HEK293 (cell line): ENCODE results near the gene PCCA.

Experiments
- CTCF ChIA-PET: fragments of 350-600 bp; formaldehyde crosslinking; extraction: SDS; loops from one replicate; lab custom pipeline; 2021; ENCODE audit warnings: antibody characterized with exemption; lab: Yijun Ruan, JAX
- POLR2A ChIA-PET: fragments of 300-600 bp; formaldehyde crosslinking; extraction: SDS; loops from one replicate; lab custom pipeline; 2020; ENCODE audit warnings: antibody characterized with exemption, inconsistent platforms; lab: Yijun Ruan, JAX
- H3K27ac ChIP-seq: fragments of 200-500 bp; sonication (Bioruptor generic); 2 replicates; pipeline ENCODE4 v1.5.1; 2014; ENCODE audit warnings: low read depth, low read length, control low read depth, inconsistent platforms; ENCODE audit errors: extremely low read depth
- H3K36me3 ChIP-seq, 2 experiments: fragments of 200-500 bp in 1 of 2; sonication (Bioruptor generic) in 1 of 2; 1 replicate in 1 of 2; 2 replicates in 1 of 2; pipeline ENCODE4 v1.5.1; 2014 to 2017; ENCODE audit warnings: inconsistent platforms in 2 of 2, low read length in 2 of 2; ENCODE audit not compliant: control insufficient read depth in 2 of 2, insufficient read depth in 1 of 2
- H3K4me1 ChIP-seq: fragments of 200-500 bp; sonication (Bioruptor generic); 2 replicates; pipeline ENCODE4 v1.5.1; 2014; ENCODE audit warnings: mild to moderate bottlenecking, low read length, inconsistent platforms; ENCODE audit not compliant: control insufficient read depth, insufficient read depth
- H3K4me3 ChIP-seq: 2 replicates; pipeline ENCODE4 v1.5.1; 2011; ENCODE audit warnings: low read depth, mild to moderate bottlenecking, control low read depth, low read length, moderate library complexity
- H3K9me3 ChIP-seq: fragments of 200-500 bp; sonication (Bioruptor generic); 2 replicates; pipeline ENCODE4 v1.5.1; 2014; ENCODE audit warnings: low read depth, low read length, inconsistent platforms; ENCODE audit not compliant: control insufficient read depth, insufficient read depth
- GLI2 ChIP-seq: fragments of 450-650 bp; formaldehyde crosslinking; IDR thresholded peaks from 2 replicates; pipeline ENCODE4; 2017; ENCODE audit warnings: missing biosample characterization, missing genetic modification characterization, low read depth, borderline replicate concordance
- IKZF3 ChIP-seq: fragments of 450-650 bp; IDR thresholded peaks from 2 replicates; pipeline ENCODE4 v1.5.0; 2018; ENCODE audit warnings: missing biosample characterization, mild to moderate bottlenecking, missing genetic modification characterization, moderate library complexity
- KLF1 ChIP-seq: fragments of 450-650 bp; formaldehyde crosslinking; IDR thresholded peaks from 2 replicates; pipeline ENCODE4 v1.5.1; 2016; ENCODE audit warnings: missing biosample characterization, missing genetic modification characterization
- MEIS1 ChIP-seq: sonication (generic); formaldehyde crosslinking; IDR thresholded peaks from 2 replicates; pipeline ENCODE4 v1.8.1; 2022; ENCODE audit warnings: missing genetic modification reagents, mild to moderate bottlenecking, borderline replicate concordance
- PRDM1 ChIP-seq: fragments of 450-650 bp; formaldehyde crosslinking; IDR thresholded peaks from 2 replicates; pipeline ENCODE4; 2016; ENCODE audit warnings: missing biosample characterization, missing genetic modification characterization
- RBAK ChIP-seq: fragments of 450-650 bp; formaldehyde crosslinking; IDR thresholded peaks from 2 replicates; pipeline ENCODE4 v1.5.1; 2016; ENCODE audit warnings: missing biosample characterization, missing genetic modification characterization
- REPIN1 ChIP-seq: fragments of 450-650 bp; formaldehyde crosslinking; IDR thresholded peaks from 2 replicates; pipeline ENCODE4 v1.5.1; 2017; ENCODE audit warnings: missing biosample characterization, missing genetic modification characterization, low read depth
- SP3 ChIP-seq: fragments of 450-650 bp; formaldehyde crosslinking; IDR thresholded peaks from 2 replicates; pipeline ENCODE4 v1.5.1; 2016; ENCODE audit warnings: missing biosample characterization, missing genetic modification characterization
- TRIM28 ChIP-seq: IDR thresholded peaks from 2 replicates; pipeline ENCODE4 v1.6.1; 2011; ENCODE audit warnings: low read length, control low read depth, borderline replicate concordance
- YY2 ChIP-seq: fragments of 450-650 bp; formaldehyde crosslinking; IDR thresholded peaks from 2 replicates; pipeline ENCODE4 v1.5.1; 2016; ENCODE audit warnings: missing biosample characterization, missing genetic modification characterization
- ZBTB1 ChIP-seq: fragments of 450-650 bp; formaldehyde crosslinking; IDR thresholded peaks from 2 replicates; pipeline ENCODE4 v1.5.1; 2016; ENCODE audit warnings: missing biosample characterization, missing genetic modification characterization
- ZBTB17 ChIP-seq: fragments of 450-650 bp; formaldehyde crosslinking; IDR thresholded peaks from 2 replicates; pipeline ENCODE4 v1.5.1; 2016; ENCODE audit warnings: missing biosample characterization, missing genetic modification characterization
- ZBTB8A ChIP-seq: fragments of 450-650 bp; formaldehyde crosslinking; IDR thresholded peaks from 2 replicates; pipeline ENCODE4 v1.5.1; 2016; ENCODE audit warnings: missing biosample characterization, missing genetic modification characterization
- ZFP37 ChIP-seq: fragments of 450-650 bp; formaldehyde crosslinking; IDR thresholded peaks from 2 replicates; pipeline ENCODE4 v1.5.1; 2016; ENCODE audit warnings: missing biosample characterization, missing genetic modification characterization
- ZFP69B ChIP-seq: fragments of 450-650 bp; formaldehyde crosslinking; IDR thresholded peaks from 2 replicates; pipeline ENCODE4 v1.5.1; 2016; ENCODE audit warnings: missing biosample characterization, missing genetic modification characterization
- ZNF132 ChIP-seq: fragments of 450-650 bp; formaldehyde crosslinking; IDR thresholded peaks from 2 replicates; pipeline ENCODE4 v1.5.1; 2017; ENCODE audit warnings: missing biosample characterization, missing genetic modification characterization, borderline replicate concordance
- ZNF133 ChIP-seq: fragments of 450-650 bp; formaldehyde crosslinking; IDR thresholded peaks from 2 replicates; pipeline ENCODE4 v1.5.1; 2016; ENCODE audit warnings: missing biosample characterization, missing genetic modification characterization
- ZNF140 ChIP-seq: fragments of 450-650 bp; formaldehyde crosslinking; IDR thresholded peaks from 2 replicates; pipeline ENCODE4 v1.5.1; 2016; ENCODE audit warnings: missing biosample characterization, missing genetic modification characterization
- ZNF157 ChIP-seq: fragments of 450-650 bp; formaldehyde crosslinking; IDR thresholded peaks from 2 replicates; pipeline ENCODE4 v1.5.1; 2016; ENCODE audit warnings: missing biosample characterization, missing genetic modification characterization
- ZNF248 ChIP-seq: fragments of 450-650 bp; formaldehyde crosslinking; IDR thresholded peaks from 2 replicates; pipeline ENCODE4 v1.5.1; 2017; ENCODE audit warnings: missing biosample characterization, missing genetic modification characterization
- ZNF292 ChIP-seq: fragments of 450-650 bp; formaldehyde crosslinking; IDR thresholded peaks from 2 replicates; pipeline ENCODE4 v1.5.1; 2016; ENCODE audit warnings: low read depth, missing biosample characterization, missing genetic modification characterization, borderline replicate concordance
- ZNF324 ChIP-seq: fragments of 450-650 bp; formaldehyde crosslinking; IDR thresholded peaks from 2 replicates; pipeline ENCODE4 v1.5.1; 2016; ENCODE audit warnings: missing biosample characterization, missing genetic modification characterization
- ZNF335 ChIP-seq: fragments of 450-650 bp; formaldehyde crosslinking; conservative IDR thresholded peaks from 2 replicates; pipeline ENCODE4 v1.5.1; 2016; ENCODE audit warnings: missing biosample characterization, missing genetic modification characterization
- ZNF48 ChIP-seq: fragments of 450-650 bp; formaldehyde crosslinking; IDR thresholded peaks from 2 replicates; pipeline ENCODE4 v1.5.1; 2016; ENCODE audit warnings: missing biosample characterization, missing genetic modification characterization
- ZNF549 ChIP-seq: fragments of 450-650 bp; IDR thresholded peaks from 2 replicates; pipeline ENCODE4 v1.5.1; 2018; ENCODE audit warnings: missing biosample characterization, missing genetic modification characterization, mild to moderate bottlenecking, inconsistent platforms, moderate library complexity
- ZNF561 ChIP-seq: fragments of 450-650 bp; IDR thresholded peaks from 2 replicates; pipeline ENCODE4 v1.5.1; 2018; ENCODE audit warnings: missing biosample characterization, missing genetic modification characterization, borderline replicate concordance
- ZNF600 ChIP-seq: fragments of 450-650 bp; formaldehyde crosslinking; IDR thresholded peaks from 2 replicates; pipeline ENCODE4 v1.5.1; 2016; ENCODE audit warnings: missing biosample characterization, missing genetic modification characterization
- ZNF610 ChIP-seq: fragments of 450-650 bp; formaldehyde crosslinking; IDR thresholded peaks from 2 replicates; pipeline ENCODE4 v1.5.1; 2016; ENCODE audit warnings: missing biosample characterization, missing genetic modification characterization, borderline replicate concordance
- ZNF621 ChIP-seq: fragments of 450-650 bp; formaldehyde crosslinking; IDR thresholded peaks from 2 replicates; pipeline ENCODE4 v1.5.1; 2017; ENCODE audit warnings: missing biosample characterization, missing genetic modification characterization
- ZNF707 ChIP-seq: fragments of 450-650 bp; formaldehyde crosslinking; IDR thresholded peaks from 2 replicates; pipeline ENCODE4 v1.5.1; 2016; ENCODE audit warnings: missing biosample characterization, missing genetic modification characterization
- ZNF76 ChIP-seq: fragments of 450-650 bp; formaldehyde crosslinking; IDR thresholded peaks from 2 replicates; pipeline ENCODE4; 2016; ENCODE audit warnings: low read depth, missing biosample characterization, missing genetic modification characterization, borderline replicate concordance
- ZSCAN30 ChIP-seq: fragments of 450-650 bp; IDR thresholded peaks from 2 replicates; pipeline ENCODE4 v1.5.1; 2018; ENCODE audit warnings: missing biosample characterization, mild to moderate bottlenecking, missing genetic modification characterization, moderate library complexity
- TF ChIP-seq, protein P1 (sequence below): fragments of 450-650 bp; formaldehyde crosslinking; IDR thresholded peaks from 2 replicates; pipeline ENCODE4 v1.5.1; 2017; ENCODE audit warnings: missing biosample characterization, mild to moderate bottlenecking, missing genetic modification characterization, moderate library complexity
- TF ChIP-seq, protein P2 (sequence below): fragments of 450-650 bp; formaldehyde crosslinking; IDR thresholded peaks from 2 replicates; pipeline ENCODE4 v1.5.1; 2016; ENCODE audit warnings: missing biosample characterization, missing genetic modification characterization
- TF ChIP-seq, protein P3 (sequence below): fragments of 450-650 bp; formaldehyde crosslinking; IDR thresholded peaks from 2 replicates; pipeline ENCODE4 v1.5.1; 2017; ENCODE audit warnings: missing biosample characterization, missing genetic modification characterization
- TF ChIP-seq, protein P4 (sequence below): fragments of 450-650 bp; formaldehyde crosslinking; IDR thresholded peaks from 2 replicates; pipeline ENCODE4 v1.5.1; 2017; ENCODE audit warnings: missing biosample characterization, missing genetic modification characterization

The PCCA gene

DNA sequence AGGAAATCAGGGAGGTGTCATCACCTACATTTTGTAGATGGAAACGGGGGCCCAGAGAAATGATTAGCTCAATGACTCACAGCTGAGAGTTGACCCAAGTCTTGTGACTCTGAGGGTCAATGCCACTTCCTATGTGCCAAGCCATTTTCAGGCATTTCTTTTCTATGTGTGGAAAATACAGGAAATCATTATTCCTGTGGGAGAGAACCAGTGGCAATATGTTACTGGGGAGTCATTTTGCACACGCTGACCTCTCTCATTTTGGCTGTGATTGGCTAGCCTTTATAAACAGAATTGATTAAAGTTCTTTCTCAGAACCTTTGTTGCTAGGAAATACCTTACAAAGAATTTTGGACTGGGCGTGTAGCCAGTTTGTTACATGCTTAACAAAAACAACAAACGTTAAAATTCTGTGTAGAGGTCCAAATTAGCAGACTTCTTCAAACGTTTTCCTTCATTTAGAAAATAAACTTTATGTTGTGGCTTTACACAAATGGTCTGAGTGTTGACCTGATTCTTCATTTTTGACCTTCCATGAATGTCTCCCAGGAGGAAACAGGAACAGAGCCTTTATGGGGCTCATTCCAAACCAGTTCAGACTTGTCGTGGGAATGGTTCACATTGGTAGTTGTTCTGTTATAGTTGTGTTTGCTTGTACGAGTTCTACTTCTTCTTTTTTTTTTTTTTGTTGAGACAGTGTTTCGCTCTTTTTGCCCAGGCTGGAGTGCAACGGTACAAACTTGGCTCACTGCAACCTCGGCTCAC is 11.4 kb downstream of the PCCA start:
- H3K27ac ChIP-seq, result no peak overlapping the region
- H3K9me3 ChIP-seq, result no peaks in the 10 kb centered on the region
- H3K4me3 ChIP-seq, result no peak overlapping the region
- peaks cover 0 to 5% of the 10 kb centered on the region in 2 experiments; a peak in 1 of 3 replicates for H3K36me3 ChIP-seq
- POLR2A ChIA-PET, result interaction anchor here (1.0 to 1.9 kb wide), 2 partner anchors 11 to 117 kb away, joined by 4 to 9 read pairs; partner anchors contain the start of gene PCCA
- CTCF ChIA-PET, result no interaction called here
- H3K4me1 ChIP-seq, result peaks cover 9% of the 10 kb centered on the region
- TF ChIP-seq ZNF133 (no peak), ZNF335 (tag by site-specific recombination) (peak; percentile 28; the same call in 1 of the 2 replicates), ZNF140 (no peak), MEIS1 (CRISPR knock-in tag) (no peak), RBAK (no peak), ZNF292 (tag by site-specific recombination) (no peak), KLF1 (no peak), ZBTB1 (tag by site-specific recombination) (no peak), ZNF76 (tag by site-specific recombination) (no peak), ZNF324 (no peak), ZNF48 (tag by site-specific recombination) (no peak), GLI2 (no peak), IKZF3 (tag by site-specific recombination) (peak; percentile 42; the same call in 1 of the 2 replicates), ZFP69B (no peak), ZBTB17 (peak; percentile 43; the same call in 1 of the 2 replicates), ZFP37 (tag by site-specific recombination) (no peak), ZBTB8A (tag by site-specific recombination) (no peak), ZSCAN30 (tag by site-specific recombination) (no peak), ZNF248 (tag by site-specific recombination) (no peak), ZNF132 (tag by site-specific recombination) (no peak), ZNF561 (tag by site-specific recombination) (0 out of 2 replicates have a peak, but pooled peaks have one; percentile 39), TRIM28 (no peak), ZNF600 (tag by site-specific recombination) (peak; percentile 76), ZNF157 (tag by site-specific recombination) (no peak), ZNF707 (tag by site-specific recombination) (no peak), REPIN1 (tag by site-specific recombination) (no peak), YY2 (no peak), SP3 (tag by site-specific recombination) (no peak), ZNF610 (no peak), ZNF621 (tag by site-specific recombination) (no peak), ZNF549 (tag by site-specific recombination) (no peak), PRDM1 (tag by site-specific recombination) (0 out of 2 replicates have a peak, but pooled peaks have one; percentile 14)
- TF ChIP-seq, protein P1, sequence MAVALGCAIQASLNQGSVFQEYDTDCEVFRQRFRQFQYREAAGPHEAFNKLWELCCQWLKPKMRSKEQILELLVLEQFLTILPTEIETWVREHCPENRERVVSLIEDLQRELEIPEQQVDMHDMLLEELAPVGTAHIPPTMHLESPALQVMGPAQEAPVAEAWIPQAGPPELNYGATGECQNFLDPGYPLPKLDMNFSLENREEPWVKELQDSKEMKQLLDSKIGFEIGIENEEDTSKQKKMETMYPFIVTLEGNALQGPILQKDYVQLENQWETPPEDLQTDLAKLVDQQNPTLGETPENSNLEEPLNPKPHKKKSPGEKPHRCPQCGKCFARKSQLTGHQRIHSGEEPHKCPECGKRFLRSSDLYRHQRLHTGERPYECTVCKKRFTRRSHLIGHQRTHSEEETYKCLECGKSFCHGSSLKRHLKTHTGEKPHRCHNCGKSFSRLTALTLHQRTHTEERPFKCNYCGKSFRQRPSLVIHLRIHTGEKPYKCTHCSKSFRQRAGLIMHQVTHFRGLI (tag by site-specific recombination), result no peak
- TF ChIP-seq, protein P2, sequence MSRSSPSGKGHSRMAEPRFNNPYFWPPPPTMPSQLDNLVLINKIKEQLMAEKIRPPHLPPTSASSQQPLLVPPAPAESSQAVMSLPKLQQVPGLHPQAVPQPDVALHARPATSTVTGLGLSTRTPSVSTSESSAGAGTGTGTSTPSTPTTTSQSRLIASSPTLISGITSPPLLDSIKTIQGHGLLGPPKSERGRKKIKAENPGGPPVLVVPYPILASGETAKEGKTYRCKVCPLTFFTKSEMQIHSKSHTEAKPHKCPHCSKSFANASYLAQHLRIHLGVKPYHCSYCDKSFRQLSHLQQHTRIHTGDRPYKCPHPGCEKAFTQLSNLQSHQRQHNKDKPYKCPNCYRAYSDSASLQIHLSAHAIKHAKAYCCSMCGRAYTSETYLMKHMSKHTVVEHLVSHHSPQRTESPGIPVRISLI (tag by site-specific recombination), result 0 out of 2 replicates have a peak, but pooled peaks have one; percentile 28
- TF ChIP-seq, protein P3, sequence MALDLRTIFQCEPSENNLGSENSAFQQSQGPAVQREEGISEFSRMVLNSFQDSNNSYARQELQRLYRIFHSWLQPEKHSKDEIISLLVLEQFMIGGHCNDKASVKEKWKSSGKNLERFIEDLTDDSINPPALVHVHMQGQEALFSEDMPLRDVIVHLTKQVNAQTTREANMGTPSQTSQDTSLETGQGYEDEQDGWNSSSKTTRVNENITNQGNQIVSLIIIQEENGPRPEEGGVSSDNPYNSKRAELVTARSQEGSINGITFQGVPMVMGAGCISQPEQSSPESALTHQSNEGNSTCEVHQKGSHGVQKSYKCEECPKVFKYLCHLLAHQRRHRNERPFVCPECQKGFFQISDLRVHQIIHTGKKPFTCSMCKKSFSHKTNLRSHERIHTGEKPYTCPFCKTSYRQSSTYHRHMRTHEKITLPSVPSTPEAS, result no peak
- TF ChIP-seq, protein P4, sequence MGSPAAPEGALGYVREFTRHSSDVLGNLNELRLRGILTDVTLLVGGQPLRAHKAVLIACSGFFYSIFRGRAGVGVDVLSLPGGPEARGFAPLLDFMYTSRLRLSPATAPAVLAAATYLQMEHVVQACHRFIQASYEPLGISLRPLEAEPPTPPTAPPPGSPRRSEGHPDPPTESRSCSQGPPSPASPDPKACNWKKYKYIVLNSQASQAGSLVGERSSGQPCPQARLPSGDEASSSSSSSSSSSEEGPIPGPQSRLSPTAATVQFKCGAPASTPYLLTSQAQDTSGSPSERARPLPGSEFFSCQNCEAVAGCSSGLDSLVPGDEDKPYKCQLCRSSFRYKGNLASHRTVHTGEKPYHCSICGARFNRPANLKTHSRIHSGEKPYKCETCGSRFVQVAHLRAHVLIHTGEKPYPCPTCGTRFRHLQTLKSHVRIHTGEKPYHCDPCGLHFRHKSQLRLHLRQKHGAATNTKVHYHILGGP (tag by site-specific recombination), result peak; percentile 12; the same call in 1 of the 2 replicates
